Prostate gland (tissue), 2 donors: ENCODE measurements around the gene DNM3.

ENCODE experiments used
- CTCF ChIP-seq, 4 experiments: fragments of 200-600 bp in 2 of 4; fragments of 450-650 bp in 2 of 4; sonication (generic) in 2 of 4; IDR thresholded peaks; 1 replicate in 3 of 4; 2 replicates in 1 of 4; pipeline ENCODE4 v1.5.1; 2016 to 2019; ENCODE audit warnings: antibody characterized with exemption in 4 of 4, mild to moderate bottlenecking in 2 of 4, moderate library complexity in 2 of 4
- POLR2A ChIP-seq: fragments of 450-650 bp; IDR thresholded peaks from one replicate; pipeline ENCODE4 v1.6.1; 2016; ENCODE audit warnings: antibody characterized with exemption, mild to moderate bottlenecking

- TF ChIP-seq CTCF (IDR thresholded peaks at IDR 0.05) (no peak), POLR2A (no peak)
Measured at GRCh38 chr1:172221436-172221835, 380.1 kb downstream of the DNM3 start.
